HG03159 (cell line): Measurements from ENCODE around the gene CACNA1D.

ENCODE experiments used
- ATAC-seq: cut with Tn5 transposase; IDR thresholded peaks from one replicate; pipeline ENCODE4 v1.9.1; 2021; ENCODE audit warnings: mild to moderate bottlenecking, moderate library complexity; ENCODE audit not compliant: unreplicated experiment

Gene CACNA1D

GRCh38 chr3:53803124-53803815 is 308.9 kb downstream of the CACNA1D start:
- ATAC-seq: no peak

- ATAC-seq: no peak
Measured at GRCh38 chr3:53803816-53804695, 309.6 kb downstream of the CACNA1D start.

GRCh38 chr3:53804697-53805462 is 310.5 kb downstream of the CACNA1D start:
- peak; percentile 77 for ATAC-seq

- no peak for ATAC-seq
Measured at GRCh38 chr3:53805463-53806159, 311.2 kb downstream of the CACNA1D start.

- no peak for ATAC-seq
Measured at GRCh38 chr3:53806182-53807116, 312.0 kb downstream of the CACNA1D start.

- ATAC-seq: no peak
Measured at GRCh38 chr3:53807117-53807810, 312.9 kb downstream of the CACNA1D start.

GRCh38 chr3:53808496-53808895 is 314.1 kb downstream of the CACNA1D start:
- no peak for ATAC-seq

- no peak for ATAC-seq
Measured at GRCh38 chr3:53809267-53809666, 314.9 kb downstream of the CACNA1D start.

GRCh38 chr3:53809764-53810400 is 315.5 kb downstream of the CACNA1D start:
- ATAC-seq: no peak

- no peak for ATAC-seq
Measured at GRCh38 chr3:53811143-53811927, 316.9 kb downstream of the CACNA1D start.

GRCh38 chr3:53812434-53812833 is 318.0 kb downstream of the CACNA1D start:
- no peak for ATAC-seq

GRCh38 chr3:53813229-53813628 is 318.8 kb downstream of the CACNA1D start:
- ATAC-seq: no peak

GRCh38 chr3:53813876-53814275 is 319.5 kb downstream of the CACNA1D start:
- no peak for ATAC-seq

GRCh38 chr3:53815067-53815466 is 320.7 kb downstream of the CACNA1D start:
- no peak for ATAC-seq

GRCh38 chr3:53815651-53816050 is 321.2 kb downstream of the CACNA1D start:
- no peak for ATAC-seq

- ATAC-seq: no peak
Measured at GRCh38 chr3:53816425-53816824, 322.0 kb downstream of the CACNA1D start.

GRCh38 chr3:53817211-53817610 is 322.8 kb downstream of the CACNA1D start:
- no peak for ATAC-seq

GRCh38 chr3:53817809-53818208 is 323.4 kb downstream of the CACNA1D start:
- no peak for ATAC-seq
